Duodenal mucosa (tissue), 2 donors: ENCODE data around the gene FBL.

Experiments
- H3K27ac ChIP-seq: one replicate; pipeline ENCODE4 v1.7.0; 2013; ENCODE audit warnings: low read depth, low read length
- H3K27me3 ChIP-seq, 2 donors: one replicate each; pipeline ENCODE4 v1.7.0; 2013; ENCODE audit warnings: low read length in 2 of 2, control low read depth in 1 of 2; ENCODE audit not compliant: insufficient read depth in 2 of 2, control insufficient read depth in 1 of 2
- H3K36me3 ChIP-seq, 2 donors: one replicate each; pipeline ENCODE4 v1.7.0; 2013; ENCODE audit warnings: low read length in 2 of 2, control low read depth in 1 of 2; ENCODE audit not compliant: insufficient read depth in 2 of 2, control insufficient read depth in 1 of 2
- H3K4me1 ChIP-seq, 2 donors: one replicate each; pipeline ENCODE4 v1.7.0; 2013; ENCODE audit warnings: low read length in 2 of 2, control low read depth in 1 of 2; ENCODE audit not compliant: insufficient read depth in 2 of 2, control insufficient read depth in 1 of 2
- H3K4me3 ChIP-seq, 2 donors: one replicate each; pipeline ENCODE4 v1.7.0; 2013; ENCODE audit warnings: low read length in 2 of 2, low read depth in 1 of 2
- H3K9ac ChIP-seq, 2 donors: one replicate each; pipeline ENCODE4 v1.7.0; 2013; ENCODE audit warnings: low read length in 2 of 2, low read depth in 1 of 2
- H3K9me3 ChIP-seq, 2 donors: one replicate each; pipeline ENCODE4 v1.7.0; 2013; ENCODE audit warnings: low read length in 2 of 2, control low read depth in 1 of 2; ENCODE audit not compliant: control insufficient read depth in 1 of 2

The FBL gene

DNA sequence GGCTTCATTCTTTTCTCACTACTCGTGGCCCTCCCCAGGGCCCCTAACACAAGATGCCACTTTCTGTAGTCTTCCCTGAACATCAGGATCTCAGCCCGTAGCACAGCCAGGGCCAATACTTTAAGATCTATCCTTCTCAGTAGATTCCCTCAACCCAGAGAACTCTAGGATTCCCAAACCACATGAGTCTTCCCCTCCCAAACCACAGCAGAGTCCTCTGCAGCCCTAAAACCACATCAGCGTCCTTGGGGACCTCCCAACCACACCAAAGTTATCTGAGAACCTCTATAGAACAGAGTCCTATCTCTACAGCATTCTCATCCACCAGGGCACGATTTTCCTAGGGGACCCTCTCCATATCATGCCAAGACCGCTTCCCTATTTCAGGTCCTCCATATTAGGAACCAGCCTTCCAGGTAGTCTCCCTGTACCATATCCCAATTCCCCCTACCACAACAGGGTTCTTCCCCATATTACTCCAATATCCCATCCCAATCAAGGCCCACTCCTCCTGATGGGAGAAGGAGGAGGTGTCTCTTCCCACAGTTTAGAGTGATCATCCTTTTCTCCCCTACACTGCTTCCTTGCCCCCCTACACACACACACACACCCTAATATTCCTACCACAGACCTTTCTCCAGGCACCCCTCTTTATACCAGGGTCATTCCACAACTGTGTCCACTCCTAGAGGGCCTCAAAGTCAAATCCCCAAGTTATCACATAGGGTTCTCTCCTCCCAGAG lies 13.7 kb downstream of the FBL start:
- Histone ChIP-seq H3K27ac (no peak overlapping the region), H3K4me3 (peak overlapping the region; percentile 80 to 83), H3K9me3 (no peaks in the 10 kb centered on the region), H3K36me3 (peaks cover 26 to 56% of the 10 kb centered on the region in 2 donors), H3K9ac (peak overlapping the region; percentile 65 to 68), H3K4me1 (peaks cover 14 to 18% of the 10 kb centered on the region in 2 donors), H3K27me3 (no peaks in the 10 kb centered on the region)

DNA sequence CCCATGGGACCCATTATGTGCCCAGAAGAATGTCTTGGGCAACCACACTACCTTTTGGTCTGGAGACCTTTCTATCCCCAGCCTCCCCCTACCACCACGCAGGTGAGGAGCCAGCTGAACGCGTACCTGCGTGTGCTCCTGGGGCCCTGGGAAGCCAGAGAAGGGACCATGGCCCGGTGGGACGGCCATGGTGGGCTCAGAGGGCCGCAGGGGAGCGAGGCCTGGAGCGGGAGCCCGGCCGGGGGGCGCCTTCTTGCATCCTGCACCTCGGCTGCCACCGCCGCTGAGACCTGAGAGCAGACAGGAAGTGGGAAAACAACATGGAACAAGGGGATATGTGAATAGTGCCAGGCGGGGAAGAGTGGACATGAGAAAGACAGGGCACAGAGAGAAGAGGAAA lies 14.5 kb downstream of the FBL start:
- H3K27ac ChIP-seq, result no peak overlapping the region
- no peaks in the 10 kb centered on the region for H3K9me3 ChIP-seq
- no peak overlapping the region for H3K9ac ChIP-seq
- no peak overlapping the region for H3K4me3 ChIP-seq
- peaks cover 23 to 56% of the 10 kb centered on the region in 2 donors for H3K36me3 ChIP-seq
- peaks cover 14 to 18% of the 10 kb centered on the region in 2 donors for H3K4me1 ChIP-seq
- no peaks in the 10 kb centered on the region for H3K27me3 ChIP-seq

DNA sequence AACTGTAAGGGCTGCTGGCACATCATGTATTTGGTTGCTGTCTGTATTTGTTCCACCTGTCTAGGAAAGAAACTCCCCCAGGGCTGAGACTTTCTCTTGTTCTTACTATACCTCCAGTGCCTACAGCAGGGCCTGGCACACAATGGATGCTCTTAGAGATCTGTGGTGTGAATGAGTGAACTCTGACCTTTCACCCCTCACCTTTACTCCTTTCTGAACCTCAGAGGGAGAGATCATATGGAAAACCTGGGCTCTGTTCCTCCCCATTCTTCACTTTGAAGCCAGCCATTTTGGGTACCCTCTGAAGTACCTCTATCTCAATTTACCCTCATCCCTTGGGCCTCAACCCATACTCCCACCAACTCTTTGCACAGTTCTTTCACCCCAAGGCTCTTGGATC lies 15.3 kb downstream of the FBL start:
- Histone ChIP-seq H3K36me3 (peaks cover 18 to 52% of the 10 kb centered on the region in 2 donors), H3K9ac (no peak overlapping the region), H3K4me1 (peaks cover 14 to 18% of the 10 kb centered on the region in 2 donors)

DNA sequence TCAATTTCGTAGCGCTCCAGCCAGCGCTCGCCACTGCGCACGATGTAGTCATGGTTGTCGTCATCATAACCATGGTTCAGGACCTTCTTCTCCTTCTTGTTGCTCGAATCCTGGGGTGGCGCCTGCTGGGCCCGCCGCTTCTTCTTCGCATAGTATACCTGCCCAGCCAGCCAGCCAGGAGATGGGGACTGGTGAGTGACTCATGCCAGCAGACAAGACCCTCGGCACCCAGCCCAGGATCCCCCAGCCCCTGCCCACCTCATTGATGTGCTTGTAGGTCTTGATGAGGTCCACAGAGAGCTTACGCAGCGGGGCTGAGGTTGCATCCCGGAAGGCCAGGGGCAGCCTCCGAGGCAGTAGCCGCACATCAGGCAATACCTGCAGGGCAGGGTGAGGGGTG lies 15.8 kb downstream of the FBL start:
- Histone ChIP-seq H3K4me3 (no peak overlapping the region), H3K27me3 (no peaks in the 10 kb centered on the region), H3K9ac (no peak overlapping the region), H3K27ac (no peak overlapping the region), H3K4me1 (peaks cover 14 to 18% of the 10 kb centered on the region in 2 donors), H3K9me3 (no peaks in the 10 kb centered on the region), H3K36me3 (peaks cover 18 to 52% of the 10 kb centered on the region in 2 donors)

More for the DNA sequence above, 15.3 kb downstream of the FBL start:
- no peak overlapping the region for H3K4me3 ChIP-seq
- no peak overlapping the region for H3K27ac ChIP-seq
- H3K9me3 ChIP-seq, result no peaks in the 10 kb centered on the region
- no peaks in the 10 kb centered on the region for H3K27me3 ChIP-seq

DNA sequence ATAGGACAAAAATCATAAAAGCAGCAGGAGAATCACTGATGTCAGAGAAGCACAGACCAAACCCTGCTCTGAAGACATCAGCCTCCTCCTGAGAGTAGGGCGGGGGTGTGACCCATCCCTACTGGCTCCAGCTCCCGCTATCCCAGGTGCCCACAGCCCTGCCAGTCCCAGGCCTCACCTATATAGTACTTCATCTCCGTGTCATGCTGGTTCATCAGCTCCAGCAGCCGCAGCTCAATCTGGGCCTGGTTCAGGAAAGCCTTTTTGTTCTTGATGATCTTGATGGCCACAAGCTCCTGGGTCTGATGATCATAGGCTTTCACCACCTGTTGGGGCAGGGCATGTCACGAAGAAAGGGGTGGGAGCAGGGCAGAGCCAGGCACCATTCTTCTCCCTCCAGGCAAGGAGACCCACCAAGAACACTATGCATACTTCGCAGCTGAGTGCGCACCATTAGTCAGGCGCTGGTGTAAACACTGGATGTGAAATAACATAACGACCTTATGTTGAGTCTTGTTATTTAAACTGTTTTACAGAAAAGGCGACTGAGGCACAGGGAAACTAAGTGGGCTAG lies 16.4 kb downstream of the FBL start:
- Histone ChIP-seq H3K36me3 (peaks cover 18 to 49% of the 10 kb centered on the region in 2 donors), H3K4me3 (no peak overlapping the region), H3K27ac (no peak overlapping the region), H3K4me1 (peaks cover 19 to 23% of the 10 kb centered on the region in 2 donors), H3K27me3 (no peaks in the 10 kb centered on the region), H3K9me3 (no peaks in the 10 kb centered on the region), H3K9ac (no peak overlapping the region)

DNA sequence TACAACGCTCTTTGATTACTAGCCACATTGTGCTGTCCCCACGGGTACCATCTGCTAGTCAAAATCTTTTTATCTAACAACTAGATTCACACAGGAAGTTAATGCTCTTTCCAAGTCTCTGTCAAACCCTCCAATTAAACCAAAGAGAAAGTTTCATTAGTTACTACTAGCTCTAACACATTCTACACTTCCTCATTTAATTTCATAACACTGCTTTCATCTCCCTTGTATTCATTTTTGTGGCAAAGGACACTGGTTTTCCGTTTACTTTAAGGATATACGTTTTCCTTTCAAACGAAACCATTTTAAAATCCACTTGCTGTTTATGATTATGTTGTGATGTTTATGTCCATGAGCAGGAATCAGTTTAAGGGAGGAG lies 17.5 kb downstream of the FBL start:
- Histone ChIP-seq H3K9ac (no peak overlapping the region), H3K4me1 (peaks cover 18 to 23% of the 10 kb centered on the region in 2 donors), H3K27ac (no peak overlapping the region), H3K36me3 (peaks cover 18 to 43% of the 10 kb centered on the region in 2 donors), H3K27me3 (no peaks in the 10 kb centered on the region), H3K9me3 (no peaks in the 10 kb centered on the region), H3K4me3 (no peak overlapping the region)

DNA sequence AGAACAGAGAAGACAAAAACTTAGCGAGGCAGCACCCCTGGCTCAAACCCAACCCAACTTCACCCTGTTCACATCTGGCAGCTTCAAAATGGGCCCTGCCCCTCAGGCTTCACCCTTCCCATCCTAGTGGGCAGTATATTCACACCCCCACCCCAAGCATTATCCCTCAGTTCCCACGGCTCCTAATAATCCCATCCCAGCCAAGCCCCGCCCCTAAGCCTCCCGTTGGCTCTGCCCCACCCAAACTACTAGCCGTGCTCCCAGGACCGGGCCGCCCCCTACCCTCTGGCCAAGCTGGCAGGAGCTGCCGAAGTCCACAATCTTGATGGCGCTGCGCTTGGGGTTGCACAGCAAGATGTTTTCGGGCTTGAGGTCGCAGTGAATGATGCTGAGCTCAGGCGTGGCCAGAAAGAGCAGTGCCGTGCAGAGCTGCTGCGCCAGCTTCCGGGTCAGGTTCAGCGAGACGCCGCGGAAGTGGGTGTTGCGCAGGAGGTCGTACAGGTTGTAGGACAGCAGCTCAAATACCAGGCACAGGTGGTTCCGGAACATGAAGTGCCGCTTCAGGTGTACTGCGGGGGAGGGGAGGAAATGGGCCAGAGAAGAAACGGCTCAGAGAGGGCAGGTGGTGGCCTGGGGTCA lies 18.0 kb downstream of the FBL start:
- Histone ChIP-seq H3K27ac (no peak overlapping the region), H3K27me3 (no peaks in the 10 kb centered on the region), H3K4me3 (no peak overlapping the region), H3K4me1 (peaks cover 21 to 27% of the 10 kb centered on the region in 2 donors), H3K9me3 (no peaks in the 10 kb centered on the region), H3K36me3 (peaks cover 18 to 43% of the 10 kb centered on the region in 2 donors), H3K9ac (no peak overlapping the region)

DNA sequence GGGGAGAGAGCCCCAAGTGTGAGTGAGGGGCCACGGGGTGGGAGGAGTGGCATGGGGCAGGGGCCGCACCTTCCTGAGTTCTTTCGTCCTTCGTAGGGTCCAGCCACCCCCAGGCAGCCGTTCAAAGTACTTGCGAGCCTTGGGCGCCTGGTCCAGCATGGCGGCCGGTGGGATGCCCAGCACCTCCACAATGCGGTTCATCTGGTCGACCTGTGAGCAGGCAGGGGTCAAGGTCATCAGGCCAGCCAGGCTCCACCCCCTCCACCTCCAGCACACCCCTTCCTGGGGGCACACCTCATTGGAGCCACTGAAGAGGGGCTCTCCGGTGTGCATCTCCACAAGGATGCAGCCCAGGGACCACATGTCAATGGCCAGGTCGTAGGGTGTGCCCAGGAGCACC lies 19.0 kb downstream of the FBL start:
- Histone ChIP-seq H3K36me3 (peaks cover 18 to 43% of the 10 kb centered on the region in 2 donors), H3K9ac (no peak overlapping the region), H3K27me3 (no peaks in the 10 kb centered on the region), H3K4me1 (peaks cover 14 to 19% of the 10 kb centered on the region in 2 donors), H3K4me3 (no peak overlapping the region), H3K9me3 (no peaks in the 10 kb centered on the region), H3K27ac (no peak overlapping the region)

DNA sequence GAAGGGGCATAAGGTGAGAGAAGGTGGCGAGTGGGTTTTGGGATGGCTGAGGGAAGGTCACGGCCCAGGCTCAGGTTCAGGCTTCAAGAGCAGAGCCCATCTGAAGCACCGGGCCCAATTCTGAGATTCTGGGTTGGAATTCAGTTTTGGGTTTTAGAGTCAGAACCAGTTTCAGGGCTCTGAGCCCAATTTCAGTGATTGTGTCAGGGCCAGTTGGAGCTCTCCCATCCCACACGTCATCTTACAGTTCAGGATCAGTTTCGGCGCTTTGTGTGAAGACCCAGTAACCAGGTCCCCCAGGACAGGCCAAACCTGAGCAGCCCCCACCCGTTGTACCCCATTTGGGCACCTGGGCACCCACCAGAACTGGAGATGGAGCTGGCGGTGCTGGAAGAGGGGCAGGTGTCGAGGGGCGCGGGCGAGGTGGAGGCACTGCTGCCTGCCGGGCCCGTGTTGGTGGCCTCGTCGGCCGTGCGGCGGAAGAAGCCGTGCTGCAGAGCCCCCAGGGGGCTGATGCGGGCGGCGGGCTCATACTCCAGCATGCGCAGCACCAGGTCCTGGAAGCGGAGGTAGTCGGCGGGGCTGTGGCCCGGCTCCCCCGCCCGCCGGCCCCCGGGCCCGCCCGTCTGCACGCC lies 19.8 kb downstream of the FBL start:
- no peaks in the 10 kb centered on the region for H3K9me3 ChIP-seq
- H3K27ac ChIP-seq, result no peak overlapping the region
- no peak overlapping the region for H3K9ac ChIP-seq
- no peak overlapping the region for H3K4me3 ChIP-seq
- H3K27me3 ChIP-seq, result no peaks in the 10 kb centered on the region
- H3K36me3 ChIP-seq, result peaks cover 18 to 41% of the 10 kb centered on the region in 2 donors
- peaks cover 13 to 15% of the 10 kb centered on the region in 2 donors for H3K4me1 ChIP-seq
